GM21723 (cell line): ENCODE measurements around the gene GPC6.
A peak's percentile ranks its signal among the peaks of the same experiment; 100 is the strongest.

Experiments used
- ATAC-seq: cut with Tn5 transposase; IDR thresholded peaks from one replicate; pipeline ENCODE4 v1.9.1; 2021; ENCODE audit warnings: mild to moderate bottlenecking, moderate library complexity; ENCODE audit not compliant: unreplicated experiment

Gene GPC6

GRCh38 chr13:94415500-94416237 lies 1189.1 kb downstream of the GPC6 start:
- no peak for ATAC-seq

GRCh38 chr13:94416454-94417080 lies 1190.0 kb downstream of the GPC6 start:
- ATAC-seq, result no peak

DNA sequence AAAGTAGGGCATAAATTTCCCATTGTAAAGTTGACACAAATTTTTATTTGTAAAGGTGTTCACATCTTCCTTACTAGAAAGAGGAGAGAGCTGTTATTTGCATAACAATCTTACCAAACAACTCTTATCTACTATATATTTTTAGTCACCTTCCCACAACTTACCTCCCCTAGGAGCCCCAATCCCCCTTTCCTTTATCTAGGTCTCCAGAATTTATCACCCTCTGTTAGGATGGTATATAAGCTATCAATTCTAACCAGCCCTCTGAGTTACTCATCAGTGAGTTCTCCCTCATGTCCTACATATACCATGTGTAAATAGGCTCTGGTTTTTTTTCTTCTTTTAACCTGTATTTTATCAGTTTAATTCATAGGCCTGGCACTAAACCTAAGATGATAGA lies 1190.7 kb downstream of the GPC6 start:
- no peak for ATAC-seq

DNA sequence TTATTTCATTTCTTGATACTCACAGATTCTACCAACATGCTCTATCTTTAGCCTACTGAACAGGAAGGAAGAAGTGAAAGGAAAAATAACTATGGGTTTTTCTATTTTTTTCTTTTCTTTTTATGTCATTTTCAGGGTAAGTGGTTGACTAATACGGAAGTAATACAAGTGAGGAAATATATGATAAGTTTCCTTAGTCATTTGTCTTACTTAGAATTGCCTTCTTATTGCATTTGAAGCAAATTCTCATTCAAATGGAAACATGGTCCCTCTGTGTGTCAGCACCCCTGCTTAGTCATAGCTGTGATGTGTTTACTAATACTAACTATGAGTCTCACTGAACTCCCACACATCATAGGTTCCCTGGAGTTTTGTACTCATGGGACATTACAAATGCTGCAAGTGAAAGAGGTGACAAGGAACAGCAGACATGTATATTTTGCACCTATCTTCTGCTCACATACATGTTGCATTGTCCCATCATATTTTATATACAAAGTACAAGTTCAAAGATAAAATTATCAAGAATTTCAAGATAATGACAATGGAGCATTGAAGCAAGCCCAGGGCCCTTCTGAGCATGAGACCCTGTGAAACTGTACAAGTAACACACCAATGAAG lies 1192.8 kb downstream of the GPC6 start:
- peak; percentile 53 for ATAC-seq

DNA sequence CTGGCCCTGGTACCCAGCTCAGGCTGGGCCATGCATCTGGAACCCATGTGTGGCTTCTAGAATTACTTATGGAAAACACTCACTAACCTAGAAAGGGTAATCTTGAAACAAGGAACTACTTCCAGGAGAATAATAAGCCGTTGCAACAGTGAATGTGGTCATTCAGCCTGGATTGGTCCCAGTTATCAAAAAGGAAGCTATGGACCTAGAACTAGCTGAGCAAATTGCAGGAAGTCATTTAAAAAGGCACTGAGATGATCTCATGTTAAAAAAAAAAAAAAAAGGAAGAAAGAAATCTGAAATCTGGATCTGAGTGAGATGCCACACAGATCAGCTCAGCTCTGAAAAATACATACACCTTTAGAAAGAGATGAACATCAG lies 1193.3 kb downstream of the GPC6 start:
- no peak for ATAC-seq

DNA sequence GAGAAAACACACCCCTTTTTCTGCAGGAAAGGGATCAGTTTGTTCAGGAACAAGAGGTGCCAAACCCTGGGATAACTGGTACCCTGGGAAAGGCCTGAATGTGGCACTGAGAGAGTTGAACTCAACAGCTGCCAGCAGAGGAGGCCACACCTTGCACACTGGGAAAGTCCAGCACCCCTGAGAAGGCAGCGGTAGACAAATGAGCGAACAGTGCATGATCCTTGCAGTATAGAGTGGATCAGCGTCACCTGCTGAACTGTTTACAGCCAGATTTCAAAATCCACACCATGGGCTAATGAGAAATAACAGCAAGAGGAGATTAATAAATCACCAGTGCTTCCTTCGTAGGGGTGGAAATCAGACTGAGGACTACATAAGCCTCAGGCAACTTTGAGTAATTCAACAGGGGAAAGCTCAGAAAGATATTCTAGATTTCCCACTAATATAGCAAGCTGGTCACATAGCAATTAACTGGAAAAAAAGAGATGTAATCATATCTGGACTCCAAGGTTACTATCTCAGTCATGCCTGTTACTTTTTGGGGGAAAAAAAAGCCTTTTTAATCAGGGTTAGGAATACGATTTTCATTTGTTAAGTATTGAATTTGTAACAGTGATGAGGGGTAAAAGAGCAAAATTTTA lies 1200.8 kb downstream of the GPC6 start:
- ATAC-seq, result no peak

DNA sequence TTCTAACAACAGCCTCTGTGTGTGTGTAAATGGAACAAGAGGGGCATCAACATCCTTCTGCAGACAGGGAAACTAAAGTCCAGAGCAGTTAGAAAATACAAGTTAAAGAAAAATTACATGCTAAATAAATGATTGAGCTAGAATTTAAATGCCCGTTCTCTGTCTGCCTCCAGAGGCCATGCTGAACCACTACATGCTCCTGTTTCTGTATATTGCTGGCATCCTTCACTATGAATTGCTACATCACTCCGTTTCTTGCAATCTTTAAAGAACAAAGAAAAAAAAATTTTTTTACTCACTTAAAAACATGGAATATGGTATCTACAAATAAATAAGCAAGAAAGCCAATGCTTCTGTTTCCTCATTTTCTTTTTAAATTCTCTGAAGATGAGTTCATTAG lies 1205.0 kb downstream of the GPC6 start:
- no peak for ATAC-seq

- no peak for ATAC-seq
Measured at GRCh38 chr13:94431987-94432386, 1205.4 kb downstream of the GPC6 start.

GRCh38 chr13:94433055-94433961 lies 1206.7 kb downstream of the GPC6 start:
- ATAC-seq, result no peak

GRCh38 chr13:94435604-94436226 lies 1209.1 kb downstream of the GPC6 start:
- ATAC-seq, result peak; percentile 59

GRCh38 chr13:94444826-94445225 lies 1218.2 kb downstream of the GPC6 start:
- no peak for ATAC-seq

- no peak for ATAC-seq
Measured at GRCh38 chr13:94454334-94454733, 1227.7 kb downstream of the GPC6 start.

DNA sequence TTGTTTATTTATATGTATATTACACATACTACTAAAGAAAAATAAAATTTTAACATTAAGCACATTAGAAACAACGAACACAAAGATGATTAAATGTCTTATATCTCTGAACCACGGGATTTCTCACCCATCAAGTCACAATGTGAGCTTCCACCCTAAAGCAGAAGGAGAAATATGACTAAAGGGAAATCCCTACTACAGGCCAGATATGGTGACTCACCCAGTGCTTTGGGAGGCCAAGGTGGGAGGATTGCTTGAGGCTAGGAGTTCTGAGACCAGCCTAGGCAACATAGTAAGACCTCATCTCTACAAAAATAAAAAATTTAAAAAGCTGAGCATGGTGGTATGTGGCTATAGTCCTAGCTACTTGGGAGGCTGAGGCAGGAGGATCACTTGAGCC lies 1228.3 kb downstream of the GPC6 start:
- ATAC-seq, result no peak

GRCh38 chr13:94455414-94455813 lies 1228.8 kb downstream of the GPC6 start:
- ATAC-seq, result no peak
